ENCODE measurements around the gene TMEM161A. TPM values are rescaled to one million over a fixed set of nuclear protein-coding genes. Genes with fewer than 3 reads are reported as not detected.

Gene TMEM161A
- total and polyA plus RNA-seq, 9 of the 15 experiments (the other 6 are each of a cell fraction or from before 2014, with no cell fraction given): 0.63 to 92.3 (median 38.9) TPM

- TF ChIP-seq CUX1 (CRISPR knock-in tag; IDR thresholded peaks at IDR 0.05): no peak
- TF ChIP-seq RFX5 (IDR thresholded peaks at IDR 0.05; ENCODE audit: low read depth, low read length): no peak
- TF ChIP-seq HNRNPUL1 (IDR thresholded peaks at IDR 0.05; ENCODE audit: low read length): no peak
- no peak for TF ChIP-seq RERE (CRISPR knock-in tag; IDR thresholded peaks at IDR 0.05; ENCODE audit: borderline replicate concordance)
- no peak for TF ChIP-seq ESRRB (CRISPR knock-in tag; IDR thresholded peaks at IDR 0.05; ENCODE audit: borderline replicate concordance)
- TF ChIP-seq ZNF184 (CRISPR knock-in tag; IDR thresholded peaks at IDR 0.05): no peak
- TF ChIP-seq ZNF764 (CRISPR knock-in tag; IDR thresholded peaks at IDR 0.05; ENCODE audit: low read depth): no peak
- no peak for TF ChIP-seq ZBTB2 (IDR thresholded peaks at IDR 0.05)
- no peak for TF ChIP-seq SRSF7 (optimal IDR thresholded peaks at IDR 0.05; ENCODE audit: low read depth, low read length)
- no peak for TF ChIP-seq FIP1L1 (IDR thresholded peaks at IDR 0.05; ENCODE audit: low read depth, low read length, poor library complexity, severe bottlenecking)
- no peak for TF ChIP-seq RBM17 (IDR thresholded peaks at IDR 0.05; ENCODE audit: borderline replicate concordance, low read depth, low read length)
- TF ChIP-seq NFYB (IDR thresholded peaks at IDR 0.05; ENCODE audit: extremely low read depth, insufficient read length): no peak
- TF ChIP-seq, protein P1, sequence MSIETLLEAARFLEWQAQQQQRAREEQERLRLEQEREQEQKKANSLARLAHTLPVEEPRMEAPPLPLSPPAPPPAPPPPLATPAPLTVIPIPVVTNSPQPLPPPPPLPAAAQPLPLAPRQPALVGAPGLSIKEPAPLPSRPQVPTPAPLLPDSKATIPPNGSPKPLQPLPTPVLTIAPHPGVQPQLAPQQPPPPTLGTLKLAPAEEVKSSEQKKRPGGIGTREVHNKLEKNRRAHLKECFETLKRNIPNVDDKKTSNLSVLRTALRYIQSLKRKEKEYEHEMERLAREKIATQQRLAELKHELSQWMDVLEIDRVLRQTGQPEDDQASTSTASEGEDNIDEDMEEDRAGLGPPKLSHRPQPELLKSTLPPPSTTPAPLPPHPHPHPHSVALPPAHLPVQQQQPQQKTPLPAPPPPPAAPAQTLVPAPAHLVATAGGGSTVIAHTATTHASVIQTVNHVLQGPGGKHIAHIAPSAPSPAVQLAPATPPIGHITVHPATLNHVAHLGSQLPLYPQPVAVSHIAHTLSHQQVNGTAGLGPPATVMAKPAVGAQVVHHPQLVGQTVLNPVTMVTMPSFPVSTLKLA (conservative IDR thresholded peaks at IDR 0.05): no peak
Observed at GRCh38 chr19:19171821-19172532, 33.7 kb upstream of the TMEM161A start (continued).
